BJ (cell line): ENCODE measurements around the gene ERBB4. TPM values are rescaled to one million over a fixed set of nuclear protein-coding genes. Genes with fewer than 3 reads are reported as not detected.

Experiments
- CTCF ChIA-PET: fragments of 350-600 bp; formaldehyde crosslinking; extraction: SDS; loops from one replicate; lab custom pipeline; 2021; ENCODE audit warnings: antibody characterized with exemption, inconsistent platforms; lab: Yijun Ruan, JAX
- POLR2A ChIA-PET: fragments of 300-600 bp; sonication (Branson Sonifier 250); formaldehyde crosslinking; extraction: SDS; loops from one replicate; lab custom pipeline; 2021; ENCODE audit warnings: antibody characterized with exemption; lab: Charles Lee
- DNase-seq: peaks from one replicate; pipeline ENCODE4 v3.0.0-alpha.2; 2011; ENCODE audit warnings: low read depth
- H3K27me3 ChIP-seq: 2 replicates; pipeline ENCODE4 v1.6.0; 2011; ENCODE audit warnings: low read length; ENCODE audit not compliant: control insufficient read depth, insufficient read depth
- H3K36me3 ChIP-seq: 2 replicates; pipeline ENCODE4 v1.5.1; 2011; ENCODE audit warnings: low read length; ENCODE audit not compliant: control insufficient read depth, insufficient read depth
- H3K4me3 ChIP-seq: 2 replicates; pipeline ENCODE4 v1.5.1; 2011; ENCODE audit warnings: low read depth, mild to moderate bottlenecking, control low read depth, low read length
- polyA plus RNA-seq: library from polyadenylated mRNA; depleted of rRNA; stranded (reverse); fragments of >200 nt; gene quantifications from 2 replicates; pipeline ENCODE4 v1.2.3, GENCODE V29; 2011
- TF ChIP-seq, protein P1 (sequence below): IDR thresholded peaks from 2 replicates; pipeline ENCODE4 v1.5.1; 2011; ENCODE audit warnings: low read depth, mild to moderate bottlenecking, control low read depth, inconsistent platforms, low read length, moderate library complexity; ENCODE audit not compliant: insufficient read depth

The ERBB4 gene
- polyA plus RNA-seq, 1 experiment: not detected

DNA sequence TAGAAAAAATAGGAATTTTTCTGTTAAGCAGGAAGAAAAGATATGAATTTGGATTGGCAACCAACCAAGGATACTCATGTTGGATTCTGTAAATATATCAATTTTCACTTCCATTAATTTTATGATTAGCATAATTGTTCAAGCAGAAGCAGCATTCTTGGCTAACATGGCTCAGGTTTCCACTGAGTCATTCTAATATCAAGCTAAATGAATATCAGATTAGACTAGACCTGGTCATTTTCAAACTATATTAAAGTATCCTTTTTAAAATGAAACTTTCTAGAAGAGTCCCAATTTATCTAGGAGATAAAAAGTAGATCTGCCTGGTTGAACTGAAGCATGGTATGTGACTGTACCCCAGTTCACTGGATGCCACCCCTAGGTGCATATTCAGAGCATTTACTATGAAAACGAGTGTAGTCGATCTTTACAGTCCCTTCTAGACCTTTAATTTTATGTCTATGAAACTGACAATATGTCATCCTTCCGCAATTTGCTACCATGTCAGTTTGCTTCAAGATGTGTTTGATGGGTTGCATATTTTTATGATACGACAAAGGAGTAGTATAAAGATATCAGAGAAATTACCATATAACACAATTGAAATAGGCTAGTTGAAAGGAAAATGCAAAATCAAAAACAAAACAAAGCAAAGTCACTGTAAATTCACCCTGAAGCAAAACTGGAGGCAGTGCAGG is 704.9 kb downstream of the ERBB4 start:
- POLR2A ChIA-PET: no interaction called here
- TF ChIP-seq, protein P1, sequence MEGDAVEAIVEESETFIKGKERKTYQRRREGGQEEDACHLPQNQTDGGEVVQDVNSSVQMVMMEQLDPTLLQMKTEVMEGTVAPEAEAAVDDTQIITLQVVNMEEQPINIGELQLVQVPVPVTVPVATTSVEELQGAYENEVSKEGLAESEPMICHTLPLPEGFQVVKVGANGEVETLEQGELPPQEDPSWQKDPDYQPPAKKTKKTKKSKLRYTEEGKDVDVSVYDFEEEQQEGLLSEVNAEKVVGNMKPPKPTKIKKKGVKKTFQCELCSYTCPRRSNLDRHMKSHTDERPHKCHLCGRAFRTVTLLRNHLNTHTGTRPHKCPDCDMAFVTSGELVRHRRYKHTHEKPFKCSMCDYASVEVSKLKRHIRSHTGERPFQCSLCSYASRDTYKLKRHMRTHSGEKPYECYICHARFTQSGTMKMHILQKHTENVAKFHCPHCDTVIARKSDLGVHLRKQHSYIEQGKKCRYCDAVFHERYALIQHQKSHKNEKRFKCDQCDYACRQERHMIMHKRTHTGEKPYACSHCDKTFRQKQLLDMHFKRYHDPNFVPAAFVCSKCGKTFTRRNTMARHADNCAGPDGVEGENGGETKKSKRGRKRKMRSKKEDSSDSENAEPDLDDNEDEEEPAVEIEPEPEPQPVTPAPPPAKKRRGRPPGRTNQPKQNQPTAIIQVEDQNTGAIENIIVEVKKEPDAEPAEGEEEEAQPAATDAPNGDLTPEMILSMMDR: no peak
- Histone ChIP-seq H3K27me3 (no peaks in the 10 kb centered on the region), H3K4me3 (no peak overlapping the region), H3K36me3 (no peaks in the 10 kb centered on the region)
- CTCF ChIA-PET: no interaction called here
- no peak for DNase-seq

DNA sequence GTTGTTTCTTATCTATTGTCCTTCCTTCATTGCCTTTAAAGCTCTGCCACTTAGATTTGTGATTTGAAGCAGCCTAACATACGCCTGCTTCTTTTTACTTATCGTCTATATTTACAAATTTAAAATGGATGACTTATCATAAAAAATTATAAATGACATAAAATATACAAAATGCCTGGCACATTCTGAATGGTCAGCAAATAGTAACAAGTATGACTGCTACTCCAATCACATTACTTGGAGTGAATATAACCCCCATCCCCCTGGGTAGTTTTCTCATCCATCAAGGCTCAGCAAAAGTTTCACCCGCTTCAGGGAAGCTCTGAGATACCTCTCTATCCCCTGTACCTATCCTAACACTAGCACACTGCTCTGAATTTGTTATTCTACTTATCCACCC is 708.9 kb downstream of the ERBB4 start:
- DNase-seq: no peak
- H3K4me3 ChIP-seq: no peak overlapping the region
- ChIA-PET POLR2A (no interaction called here), CTCF (no interaction called here)
- no peaks in the 10 kb centered on the region for H3K27me3 ChIP-seq
- TF ChIP-seq, protein P1: no peak
- no peaks in the 10 kb centered on the region for H3K36me3 ChIP-seq

DNA sequence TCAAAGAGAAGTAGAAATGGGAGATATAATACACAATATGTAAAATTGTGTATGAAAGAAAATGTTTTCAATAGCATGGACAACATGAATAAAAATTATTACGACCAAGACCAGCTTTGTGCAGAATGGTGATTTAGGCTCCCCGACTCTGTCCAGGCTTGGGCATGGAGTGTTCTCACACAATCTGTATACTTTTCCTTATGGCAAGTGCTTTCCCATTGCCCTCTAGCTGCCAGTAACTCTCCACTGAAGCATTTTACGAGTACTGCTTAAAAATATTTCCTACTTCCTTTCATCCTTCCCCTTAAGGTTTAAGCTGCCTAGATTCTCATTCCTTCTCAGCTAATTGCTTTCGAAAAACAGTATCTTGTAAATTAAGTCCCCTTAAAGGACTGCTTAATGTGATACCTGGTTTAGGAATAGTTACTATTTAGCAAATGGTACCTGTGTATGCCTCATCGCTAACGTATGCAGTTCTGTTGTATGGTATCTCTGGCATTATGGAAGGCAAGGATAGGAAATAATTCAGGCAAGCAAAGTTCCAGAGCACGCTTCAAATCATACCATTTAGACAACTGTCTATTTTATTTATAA is 714.6 kb downstream of the ERBB4 start:
- ChIA-PET CTCF (no interaction called here), POLR2A (no interaction called here)
- DNase-seq: no peak
- Histone ChIP-seq H3K36me3 (no peaks in the 10 kb centered on the region), H3K27me3 (no peaks in the 10 kb centered on the region), H3K4me3 (no peak overlapping the region)
- TF ChIP-seq, protein P1: no peak

DNA sequence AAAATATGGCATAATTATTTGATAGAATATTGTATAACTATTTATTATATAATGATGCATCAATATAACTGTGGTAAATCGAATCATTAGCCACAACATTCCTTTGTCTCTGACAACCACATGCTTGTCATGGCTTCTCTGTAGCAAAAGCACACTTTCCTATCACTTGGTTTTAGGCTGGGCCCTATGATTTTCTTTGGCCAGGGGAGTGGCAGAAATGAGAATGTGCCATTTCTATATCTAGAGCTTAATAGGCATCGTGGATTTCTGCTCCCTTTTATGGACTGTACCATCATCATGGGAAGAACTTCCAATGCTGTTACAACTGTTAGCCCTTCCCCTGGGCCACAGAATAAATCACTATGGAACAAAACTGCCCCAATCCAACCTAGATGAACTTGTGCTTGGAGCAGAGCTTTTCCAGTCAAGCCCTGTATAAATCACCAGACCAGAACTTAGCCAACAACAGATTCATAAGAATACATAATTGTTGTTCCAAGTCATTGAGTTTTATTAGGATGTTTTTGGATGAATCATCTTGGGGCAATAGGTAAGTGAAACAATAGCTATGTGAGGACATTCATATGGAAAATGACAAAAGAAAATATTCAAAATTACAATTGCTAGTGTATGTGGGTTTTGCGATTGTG is 715.8 kb downstream of the ERBB4 start:
- Histone ChIP-seq H3K27me3 (no peaks in the 10 kb centered on the region), H3K36me3 (no peaks in the 10 kb centered on the region), H3K4me3 (no peak overlapping the region)
- TF ChIP-seq, protein P1: no peak
- ChIA-PET POLR2A (no interaction called here), CTCF (no interaction called here)
- DNase-seq: no peak

DNA sequence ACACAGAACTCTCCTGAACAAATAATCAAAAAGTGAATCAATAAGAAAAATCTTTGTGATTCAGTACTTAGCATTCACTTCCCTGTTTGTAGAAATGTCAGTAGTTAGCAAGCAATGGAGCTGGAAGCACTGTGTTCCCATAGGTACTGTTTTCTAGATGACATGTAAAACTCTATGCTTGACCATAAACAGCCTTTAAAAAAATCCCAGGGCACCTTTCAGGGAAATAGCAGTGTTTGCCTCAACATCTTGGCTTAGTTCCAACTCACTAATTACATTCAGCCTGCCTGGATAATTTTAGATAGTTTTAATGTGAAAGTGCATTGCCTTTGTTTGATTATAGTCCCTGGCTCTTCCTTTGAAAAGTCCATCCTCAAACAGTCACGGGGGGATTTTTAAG is 721.8 kb downstream of the ERBB4 start:
- Histone ChIP-seq H3K27me3 (no peaks in the 10 kb centered on the region), H3K36me3 (no peaks in the 10 kb centered on the region), H3K4me3 (no peak overlapping the region)
- ChIA-PET CTCF (no interaction called here), POLR2A (no interaction called here)
- DNase-seq: no peak
- TF ChIP-seq, protein P1: no peak
